GM18498 (cell line): ENCODE measurements around the gene FMN2.

Experiments used
- ATAC-seq: cut with Tn5 transposase; IDR thresholded peaks from one replicate; pipeline ENCODE4 v1.9.1; 2021; ENCODE audit warnings: mild to moderate bottlenecking, moderate library complexity; ENCODE audit not compliant: unreplicated experiment

FMN2 gene

DNA sequence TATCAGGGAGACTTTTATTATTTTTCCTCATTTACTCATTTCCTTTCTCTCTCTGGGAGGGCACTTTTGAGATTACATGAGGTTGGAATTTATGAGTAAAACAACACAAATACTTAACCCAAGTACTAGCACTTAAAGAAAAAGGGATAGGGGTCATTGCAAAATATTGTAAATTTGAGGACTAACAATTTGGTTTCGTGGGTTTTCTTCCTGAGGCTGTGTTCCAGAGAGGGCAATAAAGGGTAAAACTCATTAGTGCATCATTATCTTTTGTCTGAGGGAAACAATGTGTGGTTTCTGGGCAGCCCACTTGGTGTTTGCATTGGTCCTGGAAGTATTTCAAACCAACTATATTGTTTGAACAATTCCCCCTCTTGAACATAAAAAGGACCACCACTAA lies 423.8 kb downstream of the FMN2 start:
- no peak for ATAC-seq

- no peak for ATAC-seq
These were observed 424.4 kb downstream of the FMN2 start for GRCh38 chr1:240516069-240516468.

DNA sequence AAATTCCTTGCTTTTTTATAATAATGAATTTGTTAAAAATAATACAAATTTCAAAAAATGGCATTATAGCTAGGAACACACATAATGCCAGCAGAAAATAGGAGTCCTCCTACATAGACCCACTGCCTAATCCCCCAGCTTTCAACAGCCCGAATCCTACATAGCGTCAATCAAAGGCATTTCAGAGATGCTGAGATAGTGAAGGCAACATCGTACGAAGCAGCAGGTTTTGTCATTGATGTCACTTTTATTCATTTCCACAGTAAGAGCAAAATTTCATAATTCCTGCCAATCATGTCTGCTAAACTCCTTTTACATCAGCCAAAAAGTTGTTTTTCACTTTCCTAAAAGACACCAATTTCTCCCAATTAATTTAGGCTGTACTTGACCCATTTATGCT lies 426.2 kb downstream of the FMN2 start:
- no peak for ATAC-seq

GRCh38 chr1:240522122-240522822 lies 430.6 kb downstream of the FMN2 start:
- no peak for ATAC-seq

- no peak for ATAC-seq
These were observed 432.8 kb downstream of the FMN2 start for GRCh38 chr1:240524356-240525069.
